WTC11 (cell line): ENCODE measurements around the gene RIBC1. TPM values are rescaled to one million over a fixed set of nuclear protein-coding genes. Genes with fewer than 3 reads are reported as not detected.

ENCODE experiments used
- ATAC-seq: fragments of 200-7000 bp; cut with Tn5 transposase; 2 replicates; pipeline ENCODE4 v1.10.0; 2021; ENCODE audit warnings: mild to moderate bottlenecking, moderate library complexity
- CTCF ChIA-PET: fragments of 300-600 bp; sonication (Branson Sonifier 250); formaldehyde crosslinking; loops from one replicate; lab custom pipeline; 2021; ENCODE audit warnings: antibody characterized with exemption; lab: Charles Lee
- POLR2A ChIA-PET: fragments of 350-600 bp; sonication (Branson Sonifier 250); formaldehyde crosslinking; loops from one replicate; lab custom pipeline; 2021; ENCODE audit warnings: antibody characterized with exemption; lab: Charles Lee
- DNase-seq: peaks from one replicate; pipeline ENCODE4 v3.0.0; 2021; ENCODE audit warnings: low spot score
- H3K27ac Mint-ChIP-seq: 2 replicates; pipeline ENCODE4 v1.8.0; 2021; ENCODE audit warnings: mixed read lengths
- H3K27me3 Mint-ChIP-seq: 2 replicates; pipeline ENCODE4 v1.8.0; 2021; ENCODE audit warnings: low read depth, mild to moderate bottlenecking, moderate library complexity, mixed read lengths
- H3K36me3 Mint-ChIP-seq: 2 replicates; pipeline ENCODE4 v1.8.0; 2021; ENCODE audit warnings: mixed read lengths
- H3K4me1 Mint-ChIP-seq: 2 replicates; pipeline ENCODE4 v1.8.0; 2022; ENCODE audit warnings: mixed read lengths
- H3K4me3 Mint-ChIP-seq: 2 replicates; pipeline ENCODE4 v1.8.0; 2021; ENCODE audit warnings: mild to moderate bottlenecking, moderate library complexity, mixed read lengths
- H3K9me3 Mint-ChIP-seq: 2 replicates; pipeline ENCODE4 v1.8.0; 2021; ENCODE audit warnings: mixed read lengths
- FOXJ3 ChIP-seq: sonication (generic); formaldehyde crosslinking; IDR thresholded peaks from 2 replicates; pipeline ENCODE4 v1.9.0; 2021; ENCODE audit warnings: missing genetic modification reagents, mild to moderate bottlenecking, borderline replicate concordance
- FOXP1 ChIP-seq: sonication (generic); formaldehyde crosslinking; IDR thresholded peaks from 2 replicates; pipeline ENCODE4 v1.8.0; 2022; ENCODE audit warnings: missing genetic modification reagents, mild to moderate bottlenecking, moderate library complexity, borderline replicate concordance
- JAZF1 ChIP-seq: fragments of 250-450 bp; sonication (Bioruptor Pico); IDR thresholded peaks from 2 replicates; pipeline ENCODE4 v1.9.0; 2021; ENCODE audit warnings: moderate library complexity, mild to moderate bottlenecking, inconsistent platforms
- MXD4 ChIP-seq: fragments of 250-450 bp; sonication (Bioruptor Pico); IDR thresholded peaks from 2 replicates; pipeline ENCODE4 v1.8.0; 2021; ENCODE audit warnings: mild to moderate bottlenecking, moderate library complexity, borderline replicate concordance
- NR3C1 ChIP-seq: sonication (generic); formaldehyde crosslinking; conservative IDR thresholded peaks from 2 replicates; pipeline ENCODE4 v1.8.1; 2023; ENCODE audit warnings: low read depth, mild to moderate bottlenecking, missing genetic modification reagents
- OVOL2 ChIP-seq: fragments of 250-450 bp; sonication (Bioruptor Pico); IDR thresholded peaks from 2 replicates; pipeline ENCODE4 v1.9.0; 2021; ENCODE audit warnings: mild to moderate bottlenecking, borderline replicate concordance
- RELA ChIP-seq: sonication (generic); formaldehyde crosslinking; IDR thresholded peaks from 2 replicates; pipeline ENCODE4 v1.8.1; 2022; ENCODE audit warnings: missing genetic modification reagents, mild to moderate bottlenecking, borderline replicate concordance
- TP53 ChIP-seq: sonication (generic); formaldehyde crosslinking; IDR thresholded peaks from 2 replicates; pipeline ENCODE4 v1.8.1; 2023; ENCODE audit warnings: mild to moderate bottlenecking, missing genetic modification reagents
- ZNF263 ChIP-seq: sonication (generic); formaldehyde crosslinking; IDR thresholded peaks from 2 replicates; pipeline ENCODE4 v1.8.1; 2022; ENCODE audit warnings: low read depth, mild to moderate bottlenecking, moderate library complexity, missing genetic modification reagents
- ZNF416 ChIP-seq: fragments of 250-450 bp; sonication (Bioruptor Pico); IDR thresholded peaks from 2 replicates; pipeline ENCODE4 v1.9.0; 2021; ENCODE audit warnings: mild to moderate bottlenecking, inconsistent platforms
- total RNA-seq: library from RNA; stranded (reverse); gene quantifications from 3 replicates; pipeline ENCODE4 v1.2.3, GENCODE V29; 2021
- TF ChIP-seq, protein P1 (sequence below): fragments of 200-600 bp; IDR thresholded peaks from 2 replicates; pipeline ENCODE4 v1.8.0; 2022; ENCODE audit warnings: antibody characterized with exemption
- TF ChIP-seq, protein P2 (sequence below): sonication (generic); formaldehyde crosslinking; IDR thresholded peaks from 2 replicates; pipeline ENCODE4 v1.8.1; 2022; ENCODE audit warnings: low read depth, missing genetic modification reagents, borderline replicate concordance
- TF ChIP-seq, protein P3 (sequence below): sonication (generic); formaldehyde crosslinking; IDR thresholded peaks from 2 replicates; pipeline ENCODE4 v1.8.1; 2022; ENCODE audit warnings: mild to moderate bottlenecking, moderate library complexity, missing genetic modification reagents
- TF ChIP-seq, protein P4 (sequence below): sonication (generic); formaldehyde crosslinking; IDR thresholded peaks from 2 replicates; pipeline ENCODE4 v1.8.1; 2023; ENCODE audit warnings: mild to moderate bottlenecking, missing genetic modification reagents, borderline replicate concordance
- TF ChIP-seq, protein P5 (sequence below): sonication (generic); formaldehyde crosslinking; IDR thresholded peaks from 2 replicates; pipeline ENCODE4 v1.8.0; 2022; ENCODE audit warnings: mild to moderate bottlenecking, missing genetic modification reagents

Gene RIBC1
- total RNA-seq, 1 experiment from 2014 or later: 1.1 TPM

GRCh38 chrX:53435997-53436396 lies 13.3 kb downstream of the RIBC1 start:
- no peaks in the 10 kb centered on the region for H3K9me3 Mint-ChIP-seq

GRCh38 chrX:53437206-53437605 lies 14.5 kb downstream of the RIBC1 start:
- ATAC-seq: no peak
- peaks cover 9% of the 10 kb centered on the region for H3K4me1 Mint-ChIP-seq

More at GRCh38 chrX:53435997-53436396, 13.3 kb downstream of the RIBC1 start:
- ChIA-PET POLR2A (interaction anchor here (1.8 kb wide), 1 partner anchor 13 kb away, joined by 6 read pairs; the partner anchor contains the start of genes RIBC1 and SMC1A), CTCF (interaction anchor here (0.6 to 3.7 kb wide), 12 partner anchors 10 to 157 kb away, joined by 3 to 28 read pairs (median 6); partner anchors contain the start of genes RIBC1 and SMC1A)
- peaks cover 16% of the 10 kb centered on the region for H3K27me3 Mint-ChIP-seq
- TF ChIP-seq, protein P1, sequence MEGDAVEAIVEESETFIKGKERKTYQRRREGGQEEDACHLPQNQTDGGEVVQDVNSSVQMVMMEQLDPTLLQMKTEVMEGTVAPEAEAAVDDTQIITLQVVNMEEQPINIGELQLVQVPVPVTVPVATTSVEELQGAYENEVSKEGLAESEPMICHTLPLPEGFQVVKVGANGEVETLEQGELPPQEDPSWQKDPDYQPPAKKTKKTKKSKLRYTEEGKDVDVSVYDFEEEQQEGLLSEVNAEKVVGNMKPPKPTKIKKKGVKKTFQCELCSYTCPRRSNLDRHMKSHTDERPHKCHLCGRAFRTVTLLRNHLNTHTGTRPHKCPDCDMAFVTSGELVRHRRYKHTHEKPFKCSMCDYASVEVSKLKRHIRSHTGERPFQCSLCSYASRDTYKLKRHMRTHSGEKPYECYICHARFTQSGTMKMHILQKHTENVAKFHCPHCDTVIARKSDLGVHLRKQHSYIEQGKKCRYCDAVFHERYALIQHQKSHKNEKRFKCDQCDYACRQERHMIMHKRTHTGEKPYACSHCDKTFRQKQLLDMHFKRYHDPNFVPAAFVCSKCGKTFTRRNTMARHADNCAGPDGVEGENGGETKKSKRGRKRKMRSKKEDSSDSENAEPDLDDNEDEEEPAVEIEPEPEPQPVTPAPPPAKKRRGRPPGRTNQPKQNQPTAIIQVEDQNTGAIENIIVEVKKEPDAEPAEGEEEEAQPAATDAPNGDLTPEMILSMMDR: peak; percentile 58
- no peak for TF ChIP-seq JAZF1 (CRISPR knock-in tag)
- TF ChIP-seq, all 79 proteins: peak for 1
- no peak overlapping the region for H3K27ac Mint-ChIP-seq
- peak; percentile 71 for ATAC-seq
- peak; percentile 58 for DNase-seq
- peaks cover 9% of the 10 kb centered on the region for H3K4me1 Mint-ChIP-seq
- peaks cover 4% of the 10 kb centered on the region; the same call in 1 of the 2 replicates for H3K36me3 Mint-ChIP-seq
- no peak overlapping the region for H3K4me3 Mint-ChIP-seq

More at GRCh38 chrX:53437206-53437605, 14.5 kb downstream of the RIBC1 start:
- TF ChIP-seq FOXJ3 (no peak), OVOL2 (CRISPR knock-in tag) (no peak), ZNF263 (CRISPR knock-in tag) (no peak), RELA (CRISPR knock-in tag) (no peak), MXD4 (CRISPR knock-in tag) (no peak), ZNF416 (no peak), NR3C1 (CRISPR knock-in tag) (no peak), TP53 (CRISPR knock-in tag) (no peak), FOXP1 (CRISPR knock-in tag) (no peak)
- TF ChIP-seq, protein P2, sequence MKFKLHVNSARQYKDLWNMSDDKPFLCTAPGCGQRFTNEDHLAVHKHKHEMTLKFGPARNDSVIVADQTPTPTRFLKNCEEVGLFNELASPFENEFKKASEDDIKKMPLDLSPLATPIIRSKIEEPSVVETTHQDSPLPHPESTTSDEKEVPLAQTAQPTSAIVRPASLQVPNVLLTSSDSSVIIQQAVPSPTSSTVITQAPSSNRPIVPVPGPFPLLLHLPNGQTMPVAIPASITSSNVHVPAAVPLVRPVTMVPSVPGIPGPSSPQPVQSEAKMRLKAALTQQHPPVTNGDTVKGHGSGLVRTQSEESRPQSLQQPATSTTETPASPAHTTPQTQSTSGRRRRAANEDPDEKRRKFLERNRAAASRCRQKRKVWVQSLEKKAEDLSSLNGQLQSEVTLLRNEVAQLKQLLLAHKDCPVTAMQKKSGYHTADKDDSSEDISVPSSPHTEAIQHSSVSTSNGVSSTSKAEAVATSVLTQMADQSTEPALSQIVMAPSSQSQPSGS (CRISPR knock-in tag): no peak
- TF ChIP-seq, protein P3, sequence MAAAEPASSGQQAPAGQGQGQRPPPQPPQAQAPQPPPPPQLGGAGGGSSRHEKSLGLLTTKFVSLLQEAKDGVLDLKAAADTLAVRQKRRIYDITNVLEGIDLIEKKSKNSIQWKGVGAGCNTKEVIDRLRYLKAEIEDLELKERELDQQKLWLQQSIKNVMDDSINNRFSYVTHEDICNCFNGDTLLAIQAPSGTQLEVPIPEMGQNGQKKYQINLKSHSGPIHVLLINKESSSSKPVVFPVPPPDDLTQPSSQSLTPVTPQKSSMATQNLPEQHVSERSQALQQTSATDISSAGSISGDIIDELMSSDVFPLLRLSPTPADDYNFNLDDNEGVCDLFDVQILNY (CRISPR knock-in tag): no peak
- TF ChIP-seq, protein P4, sequence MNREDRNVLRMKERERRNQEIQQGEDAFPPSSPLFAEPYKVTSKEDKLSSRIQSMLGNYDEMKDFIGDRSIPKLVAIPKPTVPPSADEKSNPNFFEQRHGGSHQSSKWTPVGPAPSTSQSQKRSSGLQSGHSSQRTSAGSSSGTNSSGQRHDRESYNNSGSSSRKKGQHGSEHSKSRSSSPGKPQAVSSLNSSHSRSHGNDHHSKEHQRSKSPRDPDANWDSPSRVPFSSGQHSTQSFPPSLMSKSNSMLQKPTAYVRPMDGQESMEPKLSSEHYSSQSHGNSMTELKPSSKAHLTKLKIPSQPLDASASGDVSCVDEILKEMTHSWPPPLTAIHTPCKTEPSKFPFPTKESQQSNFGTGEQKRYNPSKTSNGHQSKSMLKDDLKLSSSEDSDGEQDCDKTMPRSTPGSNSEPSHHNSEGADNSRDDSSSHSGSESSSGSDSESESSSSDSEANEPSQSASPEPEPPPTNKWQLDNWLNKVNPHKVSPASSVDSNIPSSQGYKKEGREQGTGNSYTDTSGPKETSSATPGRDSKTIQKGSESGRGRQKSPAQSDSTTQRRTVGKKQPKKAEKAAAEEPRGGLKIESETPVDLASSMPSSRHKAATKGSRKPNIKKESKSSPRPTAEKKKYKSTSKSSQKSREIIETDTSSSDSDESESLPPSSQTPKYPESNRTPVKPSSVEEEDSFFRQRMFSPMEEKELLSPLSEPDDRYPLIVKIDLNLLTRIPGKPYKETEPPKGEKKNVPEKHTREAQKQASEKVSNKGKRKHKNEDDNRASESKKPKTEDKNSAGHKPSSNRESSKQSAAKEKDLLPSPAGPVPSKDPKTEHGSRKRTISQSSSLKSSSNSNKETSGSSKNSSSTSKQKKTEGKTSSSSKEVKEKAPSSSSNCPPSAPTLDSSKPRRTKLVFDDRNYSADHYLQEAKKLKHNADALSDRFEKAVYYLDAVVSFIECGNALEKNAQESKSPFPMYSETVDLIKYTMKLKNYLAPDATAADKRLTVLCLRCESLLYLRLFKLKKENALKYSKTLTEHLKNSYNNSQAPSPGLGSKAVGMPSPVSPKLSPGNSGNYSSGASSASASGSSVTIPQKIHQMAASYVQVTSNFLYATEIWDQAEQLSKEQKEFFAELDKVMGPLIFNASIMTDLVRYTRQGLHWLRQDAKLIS (CRISPR knock-in tag): no peak
- TF ChIP-seq, protein P5, sequence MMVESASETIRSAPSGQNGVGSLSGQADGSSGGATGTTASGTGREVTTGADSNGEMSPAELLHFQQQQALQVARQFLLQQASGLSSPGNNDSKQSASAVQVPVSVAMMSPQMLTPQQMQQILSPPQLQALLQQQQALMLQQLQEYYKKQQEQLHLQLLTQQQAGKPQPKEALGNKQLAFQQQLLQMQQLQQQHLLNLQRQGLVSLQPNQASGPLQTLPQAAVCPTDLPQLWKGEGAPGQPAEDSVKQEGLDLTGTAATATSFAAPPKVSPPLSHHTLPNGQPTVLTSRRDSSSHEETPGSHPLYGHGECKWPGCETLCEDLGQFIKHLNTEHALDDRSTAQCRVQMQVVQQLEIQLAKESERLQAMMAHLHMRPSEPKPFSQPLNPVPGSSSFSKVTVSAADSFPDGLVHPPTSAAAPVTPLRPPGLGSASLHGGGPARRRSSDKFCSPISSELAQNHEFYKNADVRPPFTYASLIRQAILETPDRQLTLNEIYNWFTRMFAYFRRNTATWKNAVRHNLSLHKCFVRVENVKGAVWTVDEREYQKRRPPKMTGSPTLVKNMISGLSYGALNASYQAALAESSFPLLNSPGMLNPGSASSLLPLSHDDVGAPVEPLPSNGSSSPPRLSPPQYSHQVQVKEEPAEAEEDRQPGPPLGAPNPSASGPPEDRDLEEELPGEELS (CRISPR knock-in tag): no peak
- ChIA-PET CTCF (interaction anchor here (0.9 to 3.7 kb wide), 6 partner anchors 14 to 124 kb away, joined by 3 to 28 read pairs (median 11); partner anchors contain the start of genes RIBC1 and SMC1A), POLR2A (interaction anchor here (1.8 kb wide), 1 partner anchor 15 kb away, joined by 6 read pairs; the partner anchor contains the start of genes RIBC1 and SMC1A)
- Mint-ChIP-seq H3K27me3 (peaks cover 21% of the 10 kb centered on the region), H3K4me3 (no peak overlapping the region), H3K36me3 (no peaks in the 10 kb centered on the region), H3K27ac (no peak overlapping the region), H3K9me3 (no peaks in the 10 kb centered on the region)
- no peak for DNase-seq
